Muscle of arm (tissue), 12 donors: Measurements from ENCODE around the gene VEGFA. TPM values are rescaled to one million over a fixed set of nuclear protein-coding genes. Genes with fewer than 3 reads are reported as not detected.

Experiments used
- DNase-seq: peaks from one replicate; pipeline ENCODE4 v3.0.0-alpha.2; 2013
- polyA plus RNA-seq, 12 donors: library from polyadenylated mRNA; unstranded; fragments of 120-200 nt; gene quantifications; one replicate each; pipeline ENCODE4 v1.2.1, GENCODE V29; 2013; ENCODE audit not compliant: insufficient read length in 12 of 12

VEGFA gene
- polyA plus RNA-seq, 12 donors, result 53.9 to 123 (median 69.4) TPM; not detected in 1

DNA sequence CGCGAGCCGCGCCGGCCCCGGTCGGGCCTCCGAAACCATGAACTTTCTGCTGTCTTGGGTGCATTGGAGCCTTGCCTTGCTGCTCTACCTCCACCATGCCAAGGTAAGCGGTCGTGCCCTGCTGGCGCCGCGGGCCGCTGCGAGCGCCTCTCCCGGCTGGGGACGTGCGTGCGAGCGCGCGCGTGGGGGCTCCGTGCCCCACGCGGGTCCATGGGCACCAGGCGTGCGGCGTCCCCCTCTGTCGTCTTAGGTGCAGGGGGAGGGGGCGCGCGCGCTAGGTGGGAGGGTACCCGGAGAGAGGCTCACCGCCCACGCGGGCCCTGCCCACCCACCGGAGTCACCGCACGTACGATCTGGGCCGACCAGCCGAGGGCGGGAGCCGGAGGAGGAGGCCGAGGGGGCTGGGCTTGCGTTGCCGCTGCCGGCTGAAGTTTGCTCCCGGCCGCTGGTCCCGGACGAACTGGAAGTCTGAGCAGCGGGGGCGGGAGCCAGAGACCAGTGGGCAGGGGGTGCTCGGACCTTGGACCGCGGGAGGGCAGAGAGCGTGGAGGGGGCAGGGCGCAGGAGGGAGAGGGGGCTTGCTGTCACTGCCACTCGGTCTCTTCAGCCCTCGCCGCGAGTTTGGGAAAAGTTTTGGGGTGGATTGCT lies 1.3 kb downstream of the VEGFA start:
- DNase-seq, result peak; percentile 68

DNA sequence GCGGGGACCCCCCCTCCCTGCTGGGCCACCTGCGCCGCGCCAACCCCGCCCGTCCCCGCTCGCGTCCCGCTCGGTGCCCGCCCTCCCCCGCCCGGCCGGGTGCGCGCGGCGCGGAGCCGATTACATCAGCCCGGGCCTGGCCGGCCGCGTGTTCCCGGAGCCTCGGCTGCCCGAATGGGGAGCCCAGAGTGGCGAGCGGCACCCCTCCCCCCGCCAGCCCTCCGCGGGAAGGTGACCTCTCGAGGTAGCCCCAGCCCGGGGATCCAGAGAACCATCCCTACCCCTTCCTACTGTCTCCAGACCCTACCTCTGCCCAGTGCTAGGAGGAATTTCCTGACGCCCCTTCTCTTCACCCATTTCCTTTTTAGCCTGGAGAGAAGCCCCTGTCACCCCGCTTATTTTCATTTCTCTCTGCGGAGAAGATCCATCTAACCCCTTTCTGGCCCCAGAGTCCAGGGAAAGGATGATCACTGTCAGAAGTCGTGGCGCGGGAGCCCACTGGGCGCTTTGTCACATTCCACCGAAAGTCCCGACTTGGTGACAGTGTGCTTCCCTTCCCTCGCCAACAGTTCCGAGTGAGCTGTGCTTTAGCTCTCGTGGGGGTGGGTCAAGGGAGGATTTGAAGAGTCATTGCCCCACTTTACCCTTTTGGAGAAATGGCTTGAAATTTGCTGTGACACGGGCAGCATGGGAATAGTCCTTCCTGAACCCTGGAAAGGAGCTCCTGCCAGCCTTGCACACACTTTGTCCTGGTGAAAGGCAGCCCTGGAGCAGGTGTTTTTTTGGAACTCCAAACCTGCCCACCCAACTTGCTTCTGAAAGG lies 2.1 kb downstream of the VEGFA start:
- DNase-seq, result peak; percentile 42

DNA sequence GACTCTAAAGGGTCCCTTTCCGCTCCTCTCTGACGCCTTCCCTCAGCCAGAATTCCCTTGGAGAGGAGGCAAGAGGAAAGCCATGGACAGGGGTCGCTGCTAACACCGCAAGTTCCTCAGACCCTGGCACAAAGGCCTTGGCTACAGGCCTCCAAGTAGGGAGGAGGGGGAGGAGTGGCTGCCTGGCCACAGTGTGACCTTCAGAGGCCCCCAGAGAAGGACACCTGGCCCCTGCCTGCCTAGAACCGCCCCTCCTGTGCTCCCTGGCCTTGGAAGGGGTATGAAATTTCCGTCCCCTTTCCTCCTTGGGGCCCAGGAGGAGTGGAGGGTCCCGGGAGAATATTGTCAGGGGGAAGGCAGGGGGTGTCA lies 2.7 kb downstream of the VEGFA start:
- peak; percentile 39 for DNase-seq

DNA sequence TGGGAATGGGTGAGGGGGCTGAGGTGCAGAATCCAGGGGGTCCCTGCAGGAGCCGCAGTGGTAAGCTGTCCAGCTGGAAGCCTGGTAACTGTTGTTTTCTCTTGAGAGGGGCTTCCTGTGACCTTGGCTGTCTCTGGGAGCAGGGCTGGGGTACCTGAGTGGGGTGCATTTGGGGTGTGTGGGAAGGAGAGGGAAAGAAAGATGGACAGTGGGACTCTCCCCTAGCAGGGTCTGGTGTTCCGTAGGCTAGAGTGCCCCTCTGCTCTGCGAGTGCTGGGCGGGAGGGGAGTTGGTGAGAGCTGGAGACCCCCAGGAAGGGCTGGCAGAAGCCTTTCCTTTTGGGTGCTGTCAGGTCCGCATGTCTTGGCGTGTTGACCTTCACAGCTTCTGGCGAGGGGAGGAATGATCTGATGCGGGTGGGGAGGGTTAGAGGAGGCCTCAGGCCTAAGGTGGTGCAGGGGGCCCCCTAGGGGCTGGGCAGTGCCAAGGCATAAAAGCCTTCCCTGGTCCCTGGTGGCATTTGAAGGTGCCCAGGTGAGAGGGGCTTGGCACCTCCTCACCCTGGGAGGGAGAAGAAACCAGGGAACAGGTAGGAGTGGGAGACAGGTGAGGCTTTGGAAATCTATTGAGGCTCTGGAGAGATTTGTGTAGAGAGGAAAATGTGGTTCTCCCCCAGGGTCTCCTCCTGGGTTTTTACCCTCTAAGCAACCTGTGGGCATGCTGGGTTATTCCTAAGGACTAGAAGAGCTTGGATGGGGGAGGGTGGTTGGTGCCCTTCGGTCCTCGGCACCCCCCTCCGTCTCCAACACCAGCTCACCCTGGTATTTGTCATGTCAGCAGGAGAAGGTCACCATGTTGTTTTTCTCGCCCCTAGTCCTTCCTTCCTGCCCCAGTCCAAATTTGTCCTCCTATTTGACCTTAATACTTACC lies 3.3 kb downstream of the VEGFA start:
- DNase-seq, result no peak

DNA sequence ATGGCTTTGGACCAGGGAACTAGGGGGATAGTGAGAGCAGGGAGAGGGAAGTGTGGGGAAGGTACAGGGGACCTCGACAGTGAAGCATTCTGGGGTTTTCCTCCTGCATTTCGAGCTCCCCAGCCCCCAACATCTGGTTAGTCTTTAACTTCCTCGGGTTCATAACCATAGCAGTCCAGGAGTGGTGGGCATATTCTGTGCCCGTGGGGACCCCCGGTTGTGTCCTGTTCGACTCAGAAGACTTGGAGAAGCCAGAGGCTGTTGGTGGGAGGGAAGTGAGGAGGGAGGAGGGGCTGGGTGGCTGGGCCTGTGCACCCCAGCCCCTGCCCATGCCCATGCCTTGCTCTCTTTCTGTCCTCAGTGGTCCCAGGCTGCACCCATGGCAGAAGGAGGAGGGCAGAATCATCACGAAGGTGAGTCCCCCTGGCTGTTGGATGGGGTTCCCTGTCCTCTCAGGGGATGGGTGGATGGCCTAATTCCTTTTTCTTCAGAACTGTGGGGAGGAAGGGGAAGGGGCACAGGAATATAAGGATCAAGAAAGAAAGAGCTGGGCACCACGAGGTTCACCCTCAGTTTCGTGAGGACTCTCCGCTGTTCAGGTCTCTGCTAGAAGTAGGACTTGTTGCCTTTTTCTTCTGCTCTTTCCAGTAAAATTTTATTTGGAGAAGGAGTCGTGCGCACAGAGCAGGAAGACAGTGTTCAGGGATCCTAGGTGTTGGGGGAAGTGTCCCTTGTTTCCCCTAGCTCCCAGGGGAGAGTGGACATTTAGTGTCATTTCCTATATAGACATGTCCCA lies 4.2 kb downstream of the VEGFA start:
- DNase-seq, result no peak

DNA sequence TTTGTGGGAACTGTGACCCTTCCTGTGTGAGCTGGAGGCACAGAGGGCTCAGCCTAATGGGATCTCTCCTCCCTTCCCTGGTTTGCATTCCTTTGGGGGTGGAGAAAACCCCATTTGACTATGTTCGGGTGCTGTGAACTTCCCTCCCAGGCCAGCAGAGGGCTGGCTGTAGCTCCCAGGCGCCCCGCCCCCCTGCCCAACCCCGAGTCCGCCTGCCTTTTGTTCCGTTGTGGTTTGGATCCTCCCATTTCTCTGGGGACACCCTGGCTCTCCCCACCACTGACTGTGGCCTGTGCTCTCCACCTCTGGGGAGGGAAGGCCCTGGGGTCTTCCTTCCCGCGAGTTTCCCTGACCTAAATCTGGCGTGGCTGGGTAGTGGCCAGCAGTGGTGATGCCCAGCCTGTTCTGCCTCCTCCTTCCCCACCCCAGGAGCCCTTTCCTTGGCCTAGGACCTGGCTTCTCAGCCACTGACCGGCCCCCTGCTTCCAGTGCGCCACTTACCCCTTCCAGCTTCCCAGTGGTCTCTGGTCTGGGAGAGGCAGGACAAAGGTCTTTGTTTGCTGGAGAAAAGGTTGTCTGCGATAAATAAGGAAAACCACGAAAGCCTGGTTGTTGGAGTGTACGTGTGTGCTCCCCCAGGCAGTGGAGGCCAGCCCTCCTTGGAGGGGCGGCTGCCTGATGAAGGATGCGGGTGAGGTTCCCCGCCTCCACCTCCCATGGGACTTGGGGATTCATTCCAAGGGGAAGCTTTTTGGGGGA lies 4.9 kb downstream of the VEGFA start:
- peak; percentile 53 for DNase-seq

DNA sequence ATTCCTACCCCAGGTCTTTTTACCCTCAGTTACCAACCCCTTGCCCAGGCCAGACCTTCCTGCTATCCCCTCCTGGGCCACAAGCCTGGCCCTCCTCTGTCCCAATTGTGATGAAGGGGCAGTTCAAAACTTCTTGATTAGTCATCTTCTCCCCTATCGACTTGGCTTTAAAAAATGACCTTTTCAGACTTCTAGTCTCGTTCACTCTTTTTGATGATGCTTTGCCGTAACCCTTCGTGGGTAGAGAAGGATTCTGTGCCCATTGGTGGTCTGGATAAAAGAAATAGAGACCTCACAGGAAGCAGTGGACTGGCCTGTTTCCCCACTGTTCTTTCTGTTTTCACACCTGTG lies 5.5 kb downstream of the VEGFA start:
- DNase-seq, result no peak

DNA sequence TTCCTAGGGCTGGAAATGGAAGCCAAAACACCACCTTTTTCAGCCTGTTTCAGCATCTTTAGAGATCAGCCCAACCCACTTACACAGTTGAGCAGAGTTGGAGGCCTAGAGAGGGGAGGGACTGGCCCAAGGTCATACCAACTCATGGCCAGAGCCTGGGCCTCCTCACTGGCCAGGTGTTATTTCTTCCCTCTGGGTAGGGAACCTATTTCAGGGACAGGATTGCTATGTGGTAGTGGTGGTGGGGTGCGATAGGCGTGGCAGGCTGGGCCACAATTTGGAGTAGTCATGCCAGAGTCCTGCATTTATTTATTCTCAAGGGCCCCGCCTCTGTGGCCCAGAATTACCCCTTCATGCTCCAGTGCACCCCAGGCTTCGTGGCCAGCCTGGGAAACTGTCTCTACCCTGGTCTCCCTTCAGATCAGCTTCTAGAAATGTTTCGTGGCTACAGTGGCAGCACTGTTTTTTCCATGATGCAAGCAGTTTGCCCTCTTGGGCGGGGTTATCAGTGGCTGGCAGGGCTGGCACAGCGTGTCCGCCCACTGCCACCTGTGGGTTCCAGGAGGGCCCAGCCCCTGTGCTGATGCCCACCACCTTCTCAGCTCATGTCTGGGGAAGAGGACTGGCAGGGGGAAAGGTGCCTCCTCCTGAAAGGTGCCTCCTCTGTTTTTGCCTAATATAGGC lies 6.2 kb downstream of the VEGFA start:
- DNase-seq, result no peak

DNA sequence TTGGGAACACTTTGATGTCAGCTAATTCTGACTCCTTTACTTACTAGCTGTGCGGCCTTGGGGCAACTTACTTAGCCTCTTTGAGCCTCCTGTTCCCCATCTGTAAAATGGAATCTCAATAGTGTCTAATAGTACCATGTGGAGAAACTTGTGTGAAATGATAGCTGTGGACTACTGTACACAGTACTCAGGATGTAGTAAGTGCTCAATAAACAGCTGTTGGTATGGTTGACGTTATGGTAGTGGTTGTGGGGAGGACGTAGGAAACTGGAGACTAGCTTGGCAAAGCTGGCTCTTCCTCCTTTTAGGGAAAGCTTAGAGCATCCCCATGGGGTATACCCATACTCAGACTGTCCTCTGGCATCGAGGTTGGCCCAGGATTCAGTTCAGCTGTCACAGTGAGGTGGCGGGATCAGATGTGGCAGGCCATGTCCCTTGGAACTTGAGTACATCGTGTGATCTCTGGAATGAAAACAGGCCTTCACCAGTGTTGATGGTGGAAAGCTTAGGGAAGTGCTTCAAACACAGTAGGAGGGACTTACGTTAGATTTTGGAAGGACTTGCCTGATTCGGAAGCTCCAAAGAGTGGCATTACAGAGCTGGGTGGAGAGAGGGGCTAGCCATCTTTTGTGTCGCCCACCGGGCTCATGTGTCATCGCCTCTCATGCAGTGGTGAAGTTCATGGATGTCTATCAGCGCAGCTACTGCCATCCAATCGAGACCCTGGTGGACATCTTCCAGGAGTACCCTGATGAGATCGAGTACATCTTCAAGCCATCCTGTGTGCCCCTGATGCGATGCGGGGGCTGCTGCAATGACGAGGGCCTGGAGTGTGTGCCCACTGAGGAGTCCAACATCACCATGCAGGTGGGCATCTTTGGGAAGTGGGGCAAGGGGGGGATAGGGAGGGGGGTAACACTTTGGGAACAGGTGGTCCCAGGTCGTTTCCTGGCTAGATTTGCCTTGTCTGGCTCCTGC lies 7.1 kb downstream of the VEGFA start:
- no peak for DNase-seq

DNA sequence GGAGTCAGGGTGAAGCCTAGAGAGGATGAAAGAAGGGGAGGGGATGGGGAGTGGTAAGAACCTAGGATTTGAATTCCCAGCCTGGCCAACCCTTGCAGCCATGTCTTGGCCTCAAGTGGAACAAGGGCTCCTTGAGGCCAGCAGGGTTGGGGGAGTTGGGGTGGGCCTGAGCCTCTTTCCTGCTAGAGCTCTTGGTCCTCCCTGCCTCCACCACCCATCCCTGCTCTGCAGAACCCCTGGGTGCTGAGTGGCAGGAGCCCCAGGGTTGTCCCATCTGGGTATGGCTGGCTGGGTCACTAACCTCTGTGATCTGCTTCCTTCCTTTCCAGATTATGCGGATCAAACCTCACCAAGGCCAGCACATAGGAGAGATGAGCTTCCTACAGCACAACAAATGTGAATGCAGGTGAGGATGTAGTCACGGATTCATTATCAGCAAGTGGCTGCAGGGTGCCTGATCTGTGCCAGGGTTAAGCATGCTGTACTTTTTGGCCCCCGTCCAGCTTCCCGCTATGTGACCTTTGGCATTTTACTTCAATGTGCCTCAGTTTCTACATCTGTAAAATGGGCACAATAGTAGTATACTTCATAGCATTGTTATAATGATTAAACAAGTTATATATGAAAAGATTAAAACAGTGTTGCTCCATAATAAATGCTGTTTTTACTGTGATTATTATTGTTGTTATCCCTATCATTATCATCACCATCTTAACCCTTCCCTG lies 8.3 kb downstream of the VEGFA start:
- no peak for DNase-seq

DNA sequence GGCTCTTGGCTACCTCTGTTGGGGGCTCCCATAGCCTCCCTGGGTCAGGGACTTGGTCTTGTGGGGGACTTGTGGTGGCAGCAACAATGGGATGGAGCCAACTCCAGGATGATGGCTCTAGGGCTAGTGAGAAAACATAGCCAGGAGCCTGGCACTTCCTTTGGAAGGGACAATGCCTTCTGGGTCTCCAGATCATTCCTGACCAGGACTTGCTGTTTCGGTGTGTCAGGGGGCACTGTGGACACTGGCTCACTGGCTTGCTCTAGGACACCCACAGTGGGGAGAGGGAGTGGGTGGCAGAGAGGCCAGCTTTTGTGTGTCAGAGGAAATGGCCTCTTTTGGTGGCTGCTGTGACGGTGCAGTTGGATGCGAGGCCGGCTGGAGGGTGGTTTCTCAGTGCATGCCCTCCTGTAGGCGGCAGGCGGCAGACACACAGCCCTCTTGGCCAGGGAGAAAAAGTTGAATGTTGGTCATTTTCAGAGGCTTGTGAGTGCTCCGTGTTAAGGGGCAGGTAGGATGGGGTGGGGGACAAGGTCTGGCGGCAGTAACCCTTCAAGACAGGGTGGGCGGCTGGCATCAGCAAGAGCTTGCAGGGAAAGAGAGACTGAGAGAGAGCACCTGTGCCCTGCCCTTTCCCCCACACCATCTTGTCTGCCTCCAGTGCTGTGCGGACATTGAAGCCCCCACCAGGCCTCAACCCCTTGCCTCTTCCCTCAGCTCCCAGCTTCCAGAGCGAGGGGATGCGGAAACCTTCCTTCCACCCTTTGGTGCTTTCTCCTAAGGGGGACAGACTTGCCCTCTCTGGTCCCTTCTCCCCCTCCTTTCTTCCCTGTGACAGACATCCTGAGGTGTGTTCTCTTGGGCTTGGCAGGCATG lies 9.2 kb downstream of the VEGFA start:
- DNase-seq, result no peak

DNA sequence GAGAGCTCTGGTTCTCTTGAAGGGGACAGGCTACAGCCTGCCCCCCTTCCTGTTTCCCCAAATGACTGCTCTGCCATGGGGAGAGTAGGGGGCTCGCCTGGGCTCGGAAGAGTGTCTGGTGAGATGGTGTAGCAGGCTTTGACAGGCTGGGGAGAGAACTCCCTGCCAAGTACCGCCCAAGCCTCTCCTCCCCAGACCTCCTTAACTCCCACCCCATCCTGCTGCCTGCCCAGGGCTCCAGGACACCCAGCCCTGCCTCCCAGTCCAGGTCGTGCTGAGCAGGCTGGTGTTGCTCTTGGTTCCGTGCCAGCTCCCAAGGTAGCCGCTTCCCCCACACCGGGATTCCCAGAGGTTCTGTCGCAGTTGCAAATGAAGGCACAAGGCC lies 9.8 kb downstream of the VEGFA start:
- no peak for DNase-seq

DNA sequence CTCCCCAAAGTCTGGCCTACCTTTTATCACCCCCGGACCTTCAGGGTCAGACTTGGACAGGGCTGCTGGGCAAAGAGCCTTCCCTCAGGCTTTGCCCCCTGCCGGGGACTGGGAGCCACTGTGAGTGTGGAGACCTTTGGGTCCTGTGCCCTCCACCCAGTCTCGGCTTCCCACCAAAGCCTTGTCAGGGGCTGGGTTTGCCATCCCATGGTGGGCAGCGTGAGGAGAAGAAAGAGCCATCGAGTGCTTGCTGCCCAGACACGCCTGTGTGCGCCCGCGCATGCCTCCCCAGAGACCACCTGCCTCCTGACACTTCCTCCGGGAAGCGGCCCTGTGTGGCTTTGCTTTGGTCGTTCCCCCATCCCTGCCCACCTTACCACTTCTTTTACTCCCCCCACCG lies 10.3 kb downstream of the VEGFA start:
- DNase-seq, result no peak

DNA sequence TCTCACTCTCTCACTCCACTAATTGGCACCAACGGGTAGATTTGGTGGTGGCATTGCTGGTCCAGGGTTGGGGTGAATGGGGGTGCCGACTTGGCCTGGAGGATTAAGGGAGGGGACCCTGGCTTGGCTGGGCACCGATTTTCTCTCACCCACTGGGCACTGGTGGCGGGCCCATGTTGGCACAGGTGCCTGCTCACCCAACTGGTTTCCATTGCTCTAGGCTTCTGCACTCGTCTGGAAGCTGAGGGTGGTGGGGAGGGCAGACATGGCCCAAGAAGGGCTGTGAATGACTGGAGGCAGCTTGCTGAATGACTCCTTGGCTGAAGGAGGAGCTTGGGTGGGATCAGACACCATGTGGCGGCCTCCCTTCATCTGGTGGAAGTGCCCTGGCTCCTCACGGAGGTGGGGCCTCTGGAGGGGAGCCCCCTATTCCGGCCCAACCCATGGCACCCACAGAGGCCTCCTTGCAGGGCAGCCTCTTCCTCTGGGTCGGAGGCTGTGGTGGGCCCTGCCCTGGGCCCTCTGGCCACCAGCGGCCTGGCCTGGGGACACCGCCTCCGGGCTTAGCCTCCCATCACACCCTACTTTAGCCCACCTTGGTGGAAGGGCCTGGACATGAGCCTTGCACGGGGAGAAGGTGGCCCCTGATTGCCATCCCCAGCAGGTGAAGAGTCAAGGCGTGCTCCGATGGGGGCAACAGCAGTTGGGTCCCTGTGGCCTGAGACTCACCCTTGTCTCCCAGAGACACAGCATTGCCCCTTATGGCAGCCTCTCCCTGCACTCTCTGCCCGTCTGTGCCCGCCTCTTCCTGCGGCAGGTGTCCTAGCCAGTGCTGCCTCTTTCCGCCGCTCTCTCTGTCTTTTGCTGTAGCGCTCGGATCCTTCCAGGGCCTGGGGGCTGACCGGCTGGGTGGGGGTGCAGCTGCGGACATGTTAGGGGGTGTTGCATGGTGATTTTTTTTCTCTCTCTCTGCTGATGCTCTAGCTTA lies 11.2 kb downstream of the VEGFA start:
- no peak for DNase-seq

DNA sequence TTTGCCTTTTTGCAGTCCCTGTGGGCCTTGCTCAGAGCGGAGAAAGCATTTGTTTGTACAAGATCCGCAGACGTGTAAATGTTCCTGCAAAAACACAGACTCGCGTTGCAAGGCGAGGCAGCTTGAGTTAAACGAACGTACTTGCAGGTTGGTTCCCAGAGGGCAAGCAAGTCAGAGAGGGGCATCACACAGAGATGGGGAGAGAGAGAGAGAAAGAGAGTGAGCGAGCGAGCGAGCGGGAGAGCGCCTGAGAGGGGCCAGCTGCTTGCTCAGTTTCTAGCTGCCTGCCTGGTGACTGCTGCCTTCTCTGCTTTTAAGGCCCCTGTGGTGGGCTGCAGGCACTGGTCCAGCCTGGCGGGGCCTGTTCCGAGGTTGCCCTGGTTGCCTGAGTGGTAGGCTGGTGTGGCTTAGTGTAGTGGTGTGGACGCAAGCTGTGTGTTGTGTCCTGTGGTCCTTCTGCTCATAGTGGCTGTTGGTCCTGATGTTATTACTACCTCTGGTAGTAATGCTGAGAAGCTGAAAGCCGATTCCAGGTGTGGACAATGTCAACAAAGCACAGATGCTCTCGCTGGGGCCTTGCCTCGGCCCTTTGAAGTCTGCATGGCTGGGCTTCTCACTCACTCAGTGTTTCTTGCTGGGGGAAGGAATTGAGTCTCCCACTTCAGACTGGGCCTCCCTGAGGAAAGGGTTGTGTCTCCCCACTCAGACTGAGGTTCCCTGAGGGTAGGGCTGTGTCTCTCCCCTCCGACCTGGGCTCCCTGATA lies 12.1 kb downstream of the VEGFA start:
- no peak for DNase-seq
